Stomach (tissue), 9 donors: ENCODE measurements around the gene PLEKHD1. TPM values are rescaled to one million over a fixed set of nuclear protein-coding genes. Genes with fewer than 3 reads are reported as not detected.

Source experiments
- DNase-seq, 2 donors: peaks; one replicate each; pipeline versions ENCODE4 v3.0.0 to v3.0.0-alpha.2; 2013 to 2019
- H3K27ac ChIP-seq, 5 donors: fragments of 200-600 bp in 4 of 5; sonication (generic) in 4 of 5; one replicate each; pipeline ENCODE4 v1.5.1; 2013 to 2019; ENCODE audit warnings: mild to moderate bottlenecking in 1 of 5, moderate library complexity in 1 of 5
- H3K27me3 ChIP-seq, 3 donors: fragments of 200-600 bp; sonication (generic); one replicate each; pipeline ENCODE4 v1.5.1; 2017 to 2019; ENCODE audit warnings: mixed run types in 1 of 3
- H3K36me3 ChIP-seq, 4 donors: fragments of 200-600 bp; sonication (generic); 1 replicate in 3 of 4; 2 replicates in 1 of 4; pipeline ENCODE4 v1.5.1; 2016 to 2019
- H3K4me1 ChIP-seq, 4 donors: fragments of 200-600 bp; sonication (generic); one replicate each; pipeline ENCODE4 v1.5.1; 2016 to 2019
- H3K4me3 ChIP-seq, 4 donors: fragments of 200-600 bp; sonication (generic) in 3 of 4; one replicate each; pipeline ENCODE4 v1.5.1; 2016 to 2019; ENCODE audit warnings: mild to moderate bottlenecking in 1 of 4
- H3K9me3 ChIP-seq, 4 donors: fragments of 200-600 bp; sonication (generic); one replicate each; pipeline ENCODE4 v1.5.1; 2016 to 2019
- CTCF ChIP-seq, 7 experiments: fragments of 450-650 bp in 4 of 7; fragments of 200-600 bp in 3 of 7; sonication (generic) in 3 of 7; IDR thresholded peaks; one replicate each; pipeline ENCODE4 v1.5.1; 2016 to 2019; ENCODE audit warnings: antibody characterized with exemption in 7 of 7, control low read depth in 2 of 7, mild to moderate bottlenecking in 1 of 7
- EP300 ChIP-seq: sonication (generic); formaldehyde crosslinking; IDR thresholded peaks from one replicate; pipeline ENCODE4 v1.6.1; 2017; ENCODE audit warnings: antibody characterized with exemption
- POLR2A ChIP-seq, 4 donors: fragments of 450-650 bp; IDR thresholded peaks; one replicate each; pipeline ENCODE4 v1.6.1; 2016; ENCODE audit warnings: antibody characterized with exemption in 4 of 4, control low read depth in 2 of 4, mild to moderate bottlenecking in 1 of 4, moderate library complexity in 1 of 4
- POLR2AphosphoS5 ChIP-seq, 3 donors: sonication (generic); formaldehyde crosslinking; IDR thresholded peaks; one replicate each; pipeline ENCODE4 v1.6.1; 2016; ENCODE audit warnings: antibody characterized with exemption in 3 of 3
- WGBS, 5 donors: extraction: QIAGEN DNeasy Blood & Tissue Kit in 3 of 5; methylation state at CpG; one replicate each; pipeline versions ENCODE4 v1.1.5 to v1.1.7; 2013 to 2018; 5-methylcytosine and 5-hydroxymethylcytosine counted together
- intact Hi-C: fragments of 100-400 bp; cut with DNase I; formaldehyde crosslinking; loops from one replicate; pipeline ENCODE4 v1.15.1; 2023; ENCODE audit warnings: low total_unique reads
- polyA plus RNA-seq, 3 donors: library from polyadenylated mRNA; stranded (reverse); fragments of 200-250 nt; gene quantifications; one replicate each; pipeline ENCODE4 v1.2.3, GENCODE V29; 2013
- total RNA-seq, 5 donors: library from RNA; depleted of rRNA; stranded (reverse); fragments of >200 nt; gene quantifications; one replicate each; pipeline versions ENCODE4 v1.1.0 to v1.2.3, GENCODE V29; 2014 to 2016
- donor health status: healthy with polysubstance abuse.
- donor health status: Bipolar disorder and iron deficiency.
- donor health status: healthy.

The PLEKHD1 gene
- total and polyA plus RNA-seq, 8 donors, result 0.08 to 0.55 (median 0.14) TPM; not detected in 4

- DNase-seq, result no peak
- Histone ChIP-seq H3K27ac (no peak overlapping the region), H3K9me3 (no peaks in the 10 kb centered on the region), H3K36me3 (no peaks in the 10 kb centered on the region), H3K4me3 (no peak overlapping the region), H3K27me3 (peaks cover 0 to 54% (median 8%) of the 10 kb centered on the region in 3 donors), H3K4me1 (peaks cover 0 to 4% (median 0%) of the 10 kb centered on the region in 4 donors)
- intact Hi-C loops, result no loop called here
- WGBS, 5 donors, result 88 to 94% (median 90%) methylated on average over 4 of the region's 4 CpGs
- TF ChIP-seq POLR2A (IDR thresholded peaks at IDR 0.05) (no peak), POLR2AphosphoS5 (IDR thresholded peaks at IDR 0.05) (no peak), EP300 (no peak)
Observed at GRCh38 chr14:69558774-69559173, 74.2 kb downstream of the PLEKHD1 start.

GRCh38 chr14:69559581-69560011 lies 75.1 kb downstream of the PLEKHD1 start:
- Histone ChIP-seq H3K27me3 (peaks cover 0 to 62% (median 14%) of the 10 kb centered on the region in 3 donors), H3K36me3 (no peaks in the 10 kb centered on the region), H3K4me3 (no peak overlapping the region), H3K9me3 (no peaks in the 10 kb centered on the region), H3K27ac (no peak overlapping the region), H3K4me1 (peaks cover 0 to 2% (median 0%) of the 10 kb centered on the region in 4 donors)
- TF ChIP-seq POLR2A (IDR thresholded peaks at IDR 0.05), result no peak
- no peak for TF ChIP-seq EP300
- TF ChIP-seq CTCF (IDR thresholded peaks at IDR 0.05), result no peak
- no peak for TF ChIP-seq POLR2AphosphoS5 (IDR thresholded peaks at IDR 0.05)
- intact Hi-C loops, result no loop called here
- peak in 1 of 2 donors; percentile 58 for DNase-seq
- WGBS, 5 donors, result 28 to 35% (median 32%) methylated on average over 5 to 6 of the region's 6 CpGs

GRCh38 chr14:69560826-69561225 lies 76.3 kb downstream of the PLEKHD1 start:
- no peak overlapping the region for H3K4me3 ChIP-seq
- DNase-seq, result no peak
- H3K4me1 ChIP-seq, result no peaks in the 10 kb centered on the region
- H3K36me3 ChIP-seq, result no peaks in the 10 kb centered on the region
- no peak overlapping the region for H3K27ac ChIP-seq
- intact Hi-C loops, result no loop called here
- TF ChIP-seq POLR2A (IDR thresholded peaks at IDR 0.05) (no peak), CTCF (IDR thresholded peaks at IDR 0.05) (no peak), EP300 (no peak), POLR2AphosphoS5 (IDR thresholded peaks at IDR 0.05) (no peak)
- WGBS, 5 donors, result 85 to 93% (median 91%) methylated on average over 7 of the region's 7 CpGs
- H3K27me3 ChIP-seq, result peaks cover 0 to 75% (median 14%) of the 10 kb centered on the region in 3 donors
- H3K9me3 ChIP-seq, result no peaks in the 10 kb centered on the region

- TF ChIP-seq POLR2AphosphoS5 (IDR thresholded peaks at IDR 0.05), result no peak
- no peak for TF ChIP-seq EP300
- TF ChIP-seq POLR2A (IDR thresholded peaks at IDR 0.05), result no peak
- TF ChIP-seq CTCF (IDR thresholded peaks at IDR 0.05), result no peak
- Histone ChIP-seq H3K36me3 (no peaks in the 10 kb centered on the region), H3K4me3 (no peak overlapping the region), H3K27me3 (peaks cover 0 to 85% (median 14%) of the 10 kb centered on the region in 3 donors), H3K4me1 (no peaks in the 10 kb centered on the region), H3K9me3 (no peaks in the 10 kb centered on the region), H3K27ac (no peak overlapping the region)
- no peak for DNase-seq
- intact Hi-C loops, result no loop called here
Observed at GRCh38 chr14:69561893-69562292, 77.4 kb downstream of the PLEKHD1 start.

- 80 to 87% (median 85%) methylated on average over 5 of the region's 5 CpGs for WGBS, 5 donors
- H3K27me3 ChIP-seq, result peaks cover 8 to 100% (median 43%) of the 10 kb centered on the region in 3 donors
- intact Hi-C loops, result no loop called here
Observed at GRCh38 chr14:69567563-69567962, 83.0 kb downstream of the PLEKHD1 start.

More at GRCh38 chr14:69567563-69567962, 83.0 kb downstream of the PLEKHD1 start:
- Histone ChIP-seq H3K27ac (no peak overlapping the region), H3K4me3 (no peak overlapping the region), H3K36me3 (no peaks in the 10 kb centered on the region), H3K9me3 (no peaks in the 10 kb centered on the region), H3K4me1 (peaks cover 13 to 16% (median 13%) of the 10 kb centered on the region in 4 donors)
- no peak for DNase-seq
- TF ChIP-seq POLR2A (IDR thresholded peaks at IDR 0.05), result no peak
- TF ChIP-seq POLR2AphosphoS5 (IDR thresholded peaks at IDR 0.05), result no peak
